Neural cell (in vitro differentiated cells): Measurements from ENCODE around the gene FCRLA. TPM values are rescaled to one million over a fixed set of nuclear protein-coding genes. Genes with fewer than 3 reads are reported as not detected.

ENCODE experiments used
- H2AFZ ChIP-seq: fragments of 200-600, 300-800 bp; sonication (generic), shearing (Covaris generic); 2 replicates; pipeline ENCODE4 v1.6.0; 2014; ENCODE audit warnings: low read depth, mild to moderate bottlenecking, antibody characterized with exemption, low read length, moderate library complexity
- H3F3A ChIP-seq: fragments of 200-600 bp; shearing (Covaris generic); 2 replicates; pipeline ENCODE4 v1.6.1; 2016; ENCODE audit warnings: mild to moderate bottlenecking, moderate library complexity, mixed read lengths, antibody characterized with exemption, low read length; ENCODE audit not compliant: insufficient read depth, poor library complexity, severe bottlenecking
- H3K27ac ChIP-seq: fragments of 200-600, 300-800 bp; sonication (generic), shearing (Covaris generic); 2 replicates; pipeline ENCODE4 v1.5.1; 2014; ENCODE audit warnings: mild to moderate bottlenecking, low read length, moderate library complexity
- H3K27me3 ChIP-seq: fragments of 300-800, 200-600 bp; sonication (generic), shearing (Covaris generic); 2 replicates; pipeline ENCODE4 v1.6.0; 2014; ENCODE audit warnings: mild to moderate bottlenecking, low read depth, low read length, moderate library complexity; ENCODE audit not compliant: insufficient read depth
- H3K36me3 ChIP-seq: fragments of 300-800, 200-600 bp; sonication (generic), shearing (Covaris generic); 2 replicates; pipeline ENCODE4 v1.5.1; 2014; ENCODE audit warnings: mild to moderate bottlenecking, antibody characterized with exemption, low read length, moderate library complexity; ENCODE audit not compliant: insufficient read depth
- H3K4me2 ChIP-seq: fragments of 300-800, 200-600 bp; sonication (generic), shearing (Covaris generic); 2 replicates; pipeline ENCODE4 v1.6.0; 2014; ENCODE audit warnings: mild to moderate bottlenecking, low read length
- H3K4me3 ChIP-seq: fragments of 300-800, 200-600 bp; sonication (generic), shearing (Covaris generic); 2 replicates; pipeline ENCODE4 v1.5.1; 2014; ENCODE audit warnings: mild to moderate bottlenecking, low read length, moderate library complexity
- H3K79me2 ChIP-seq: fragments of 200-600 bp; shearing (Covaris generic); replicated peaks from 2 replicates; pipeline ENCODE4 v1.6.0; 2014; ENCODE audit warnings: mild to moderate bottlenecking, low read length, moderate library complexity; ENCODE audit not compliant: insufficient read depth
- H3K9ac ChIP-seq: fragments of 300-800, 200-600 bp; sonication (generic), shearing (Covaris generic); 2 replicates; pipeline ENCODE4 v1.6.1; 2016; ENCODE audit warnings: mild to moderate bottlenecking, low read length, mixed read lengths
- H3K9me2 ChIP-seq: fragments of 200-600 bp; shearing (Covaris generic); 2 replicates; pipeline ENCODE4 v1.6.1; 2016; ENCODE audit warnings: mild to moderate bottlenecking, low read length, mixed read lengths; ENCODE audit not compliant: insufficient read depth
- H3K9me3 ChIP-seq: fragments of 200-600, 300-800 bp; sonication (generic), shearing (Covaris generic); 2 replicates; pipeline ENCODE4 v1.6.1; 2016; ENCODE audit warnings: mild to moderate bottlenecking, mixed run types, low read length, moderate library complexity, mixed read lengths
- H4K20me1 ChIP-seq: fragments of 200-600 bp; shearing (Covaris generic); 2 replicates; pipeline ENCODE4 v1.6.1; 2016; ENCODE audit warnings: mild to moderate bottlenecking, mixed run types; ENCODE audit not compliant: insufficient read depth
- EP300 ChIP-seq: fragments of 450-650 bp; conservative IDR thresholded peaks from 2 replicates; pipeline ENCODE4 v1.6.1; 2014; ENCODE audit warnings: antibody characterized with exemption, mild to moderate bottlenecking, moderate library complexity; ENCODE audit not compliant: poor library complexity, severe bottlenecking
- MXI1 ChIP-seq: fragments of 450-650 bp; conservative IDR thresholded peaks from 2 replicates; pipeline ENCODE4 v1.6.1; 2014; ENCODE audit warnings: antibody characterized with exemption, mild to moderate bottlenecking; ENCODE audit not compliant: poor library complexity, severe bottlenecking
- POLR2AphosphoS5 ChIP-seq: IDR thresholded peaks from 2 replicates; pipeline ENCODE4 v1.6.1; 2012
- RAD21 ChIP-seq: fragments of 450-650 bp; conservative IDR thresholded peaks from 2 replicates; pipeline ENCODE4 v1.6.1; 2014; ENCODE audit warnings: antibody characterized with exemption, mild to moderate bottlenecking, moderate library complexity
- REST ChIP-seq: IDR thresholded peaks from 2 replicates; pipeline ENCODE4 v1.6.1; 2012; ENCODE audit warnings: borderline replicate concordance
- SMC3 ChIP-seq: fragments of 450-650 bp; conservative IDR thresholded peaks from 2 replicates; pipeline ENCODE4 v1.6.1; 2014; ENCODE audit warnings: antibody characterized with exemption, mild to moderate bottlenecking, moderate library complexity; ENCODE audit not compliant: poor library complexity
- TAF1 ChIP-seq: IDR thresholded peaks from 2 replicates; pipeline ENCODE4 v1.6.1; 2012; ENCODE audit warnings: low read depth
- polyA plus RNA-seq: library from polyadenylated mRNA; depleted of rRNA; stranded (reverse); fragments of >200 nt; gene quantifications from 2 replicates; pipeline ENCODE4 v1.2.3, GENCODE V29; 2014
- TF ChIP-seq, protein P1 (sequence below): fragments of 450-650 bp; IDR thresholded peaks from 2 replicates; pipeline ENCODE4 v1.5.1; 2014; ENCODE audit warnings: antibody characterized with exemption, mild to moderate bottlenecking, moderate library complexity; ENCODE audit not compliant: poor library complexity, severe bottlenecking

Gene FCRLA
- polyA plus RNA-seq, 1 donor from 2014 or later = not detected

- H3K79me2 ChIP-seq = no peaks in the 10 kb centered on the region
- TF ChIP-seq SMC3 = no peak
- peak; percentile 70 for TF ChIP-seq MXI1
- peak; percentile 58 for TF ChIP-seq POLR2AphosphoS5
- peak; percentile 20 for TF ChIP-seq RAD21
- no peak for TF ChIP-seq EP300
- no peak for TF ChIP-seq REST
- H3K27me3 ChIP-seq = peaks cover 12% of the 10 kb centered on the region
- no peaks in the 10 kb centered on the region for H3K9me3 ChIP-seq
- no peaks in the 10 kb centered on the region for H3K36me3 ChIP-seq
- no peak overlapping the region for H3K4me2 ChIP-seq
- H2AFZ ChIP-seq = peak overlapping the region; percentile 90
- H3F3A ChIP-seq = no peaks in the 10 kb centered on the region
- peak overlapping the region; percentile 55 for H3K27ac ChIP-seq
- H4K20me1 ChIP-seq = no peaks in the 10 kb centered on the region
- H3K9me2 ChIP-seq = no peaks in the 10 kb centered on the region
- peak overlapping the region; percentile 77 for H3K9ac ChIP-seq
- H3K4me3 ChIP-seq = peak overlapping the region; percentile 97
Observed at GRCh38 chr1:161726473-161727255, 19.6 kb downstream of the FCRLA start.

GRCh38 chr1:161727256-161727924, 20.4 kb downstream of the FCRLA start:
- H4K20me1 ChIP-seq = no peaks in the 10 kb centered on the region
- H3F3A ChIP-seq = no peaks in the 10 kb centered on the region
- H3K4me3 ChIP-seq = peak overlapping the region; percentile 97
- peak overlapping the region; percentile 55 for H3K27ac ChIP-seq
- peak overlapping the region; percentile 77 for H3K9ac ChIP-seq
- no peaks in the 10 kb centered on the region for H3K36me3 ChIP-seq
- no peaks in the 10 kb centered on the region for H3K9me3 ChIP-seq
- peaks cover 9% of the 10 kb centered on the region for H3K27me3 ChIP-seq
- H3K79me2 ChIP-seq = no peaks in the 10 kb centered on the region
- no peaks in the 10 kb centered on the region for H3K9me2 ChIP-seq
- no peak overlapping the region for H3K4me2 ChIP-seq
- peak overlapping the region; percentile 56 for H2AFZ ChIP-seq
- TF ChIP-seq TAF1 = no peak
- TF ChIP-seq MXI1 = no peak
- TF ChIP-seq EP300 = no peak
- TF ChIP-seq, protein P1, sequence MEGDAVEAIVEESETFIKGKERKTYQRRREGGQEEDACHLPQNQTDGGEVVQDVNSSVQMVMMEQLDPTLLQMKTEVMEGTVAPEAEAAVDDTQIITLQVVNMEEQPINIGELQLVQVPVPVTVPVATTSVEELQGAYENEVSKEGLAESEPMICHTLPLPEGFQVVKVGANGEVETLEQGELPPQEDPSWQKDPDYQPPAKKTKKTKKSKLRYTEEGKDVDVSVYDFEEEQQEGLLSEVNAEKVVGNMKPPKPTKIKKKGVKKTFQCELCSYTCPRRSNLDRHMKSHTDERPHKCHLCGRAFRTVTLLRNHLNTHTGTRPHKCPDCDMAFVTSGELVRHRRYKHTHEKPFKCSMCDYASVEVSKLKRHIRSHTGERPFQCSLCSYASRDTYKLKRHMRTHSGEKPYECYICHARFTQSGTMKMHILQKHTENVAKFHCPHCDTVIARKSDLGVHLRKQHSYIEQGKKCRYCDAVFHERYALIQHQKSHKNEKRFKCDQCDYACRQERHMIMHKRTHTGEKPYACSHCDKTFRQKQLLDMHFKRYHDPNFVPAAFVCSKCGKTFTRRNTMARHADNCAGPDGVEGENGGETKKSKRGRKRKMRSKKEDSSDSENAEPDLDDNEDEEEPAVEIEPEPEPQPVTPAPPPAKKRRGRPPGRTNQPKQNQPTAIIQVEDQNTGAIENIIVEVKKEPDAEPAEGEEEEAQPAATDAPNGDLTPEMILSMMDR = no peak
